ENCODE data around the gene CCDC183. TPM values are rescaled to one million over a fixed set of nuclear protein-coding genes. Genes with fewer than 3 reads are reported as not detected.

Gene CCDC183
- total and polyA plus RNA-seq, 4 donors = 0.38 to 4.6 (median 2.2) TPM

- Histone ChIP-seq H3K36me3 (ENCODE audit: control insufficient read depth in 4 of 4, insufficient read depth in 4 of 4, low read length in 4 of 4) (peaks cover 0 to 9% (median 2%) of the 10 kb centered on the region in 4 donors), H3K27me3 (ENCODE audit: control insufficient read depth in 3 of 3, insufficient read depth in 3 of 3, low read length in 2 of 3) (peaks cover 0 to 9% (median 4%) of the 10 kb centered on the region in 3 donors), H3K4me1 (ENCODE audit: control insufficient read depth in 5 of 5, insufficient read depth in 5 of 5, low read length in 5 of 5) (peaks cover 0 to 23% (median 9%) of the 10 kb centered on the region in 5 donors), H3K9me3 (ENCODE audit: control insufficient read depth in 4 of 4, insufficient read depth in 3 of 4, low read length in 3 of 4) (peaks cover 0 to 2% (median 0%) of the 10 kb centered on the region in 4 donors), H3K9ac (ENCODE audit: insufficient read depth in 1 of 2, low read length in 2 of 2) (no peak overlapping the region), H3K4me3 (no peak overlapping the region), H3K27ac (ENCODE audit: low read depth in 1 of 2, low read length in 1 of 2) (no peak overlapping the region)
- TF ChIP-seq CTCF (IDR thresholded peaks at IDR 0.05; ENCODE audit: control extremely low read depth, extremely low read depth) = no peak
- DNase-seq = peak in 1 of 3 donors; percentile 11
- WGBS, 2 donors = 88 to 93% methylated on average over 23 of the region's 23 CpGs
- no peak for ATAC-seq (ENCODE audit: insufficient read depth, low FRiP score)
Measured at GRCh38 chr9:136850866-136851775, 55.0 kb downstream of the CCDC183 start.

DNA sequence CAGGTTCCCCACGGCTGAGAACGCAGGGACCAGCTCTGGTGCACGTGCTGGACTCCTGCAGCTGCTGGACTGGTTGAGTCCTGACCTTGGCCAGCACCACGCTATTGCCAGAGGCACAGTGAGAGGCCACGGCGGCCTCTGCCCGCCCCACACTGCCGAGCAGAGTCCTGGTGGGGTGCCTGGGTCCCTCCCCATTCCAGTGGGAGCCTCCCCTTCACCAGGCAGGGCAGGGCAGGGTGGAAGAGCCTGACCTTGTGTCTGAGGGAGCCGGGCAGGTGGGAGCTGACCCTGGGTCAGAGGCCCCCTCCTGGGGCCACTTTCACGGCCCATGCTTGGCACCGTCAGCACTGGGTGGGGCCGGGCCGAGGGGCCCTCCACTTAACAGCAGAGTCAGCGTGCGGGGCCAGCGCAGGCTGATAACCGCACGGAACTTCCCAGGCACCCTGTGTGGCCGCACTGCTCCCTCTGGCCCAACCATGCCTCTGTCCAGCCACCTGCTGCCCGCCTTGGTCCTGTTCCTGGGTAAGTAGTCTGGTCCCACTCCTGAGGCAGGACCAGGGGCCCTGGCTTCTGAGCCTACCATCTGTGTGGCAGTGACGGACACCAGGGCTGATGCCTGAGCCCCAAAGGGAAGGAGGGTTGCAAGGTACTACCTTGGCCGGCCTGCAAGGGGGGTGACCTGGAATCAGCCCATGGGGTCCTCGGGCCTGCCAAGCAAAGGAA lies 56.0 kb downstream of the CCDC183 start, which contains the start of gene MAMDC4:
Gene MAMDC4 (plus strand): TSS at position 406 of the 723 bp plus-strand sequence. CDS start 71 bp downstream, at position 477.
- no peak for TF ChIP-seq CTCF (IDR thresholded peaks at IDR 0.05; ENCODE audit: control extremely low read depth, extremely low read depth)
- Histone ChIP-seq H3K9ac (ENCODE audit: insufficient read depth in 1 of 2, low read length in 2 of 2) (no peak within 1 kb of the TSS), H3K36me3 (ENCODE audit: control insufficient read depth in 4 of 4, insufficient read depth in 4 of 4, low read length in 4 of 4) (peaks cover 0 to 9% (median 2%) of the 10 kb centered on the region in 4 donors), H3K4me3 (no peak within 1 kb of the TSS), H3K4me1 (ENCODE audit: control insufficient read depth in 5 of 5, insufficient read depth in 5 of 5, low read length in 5 of 5) (peaks cover 0 to 23% (median 9%) of the 10 kb centered on the region in 5 donors), H3K9me3 (ENCODE audit: control insufficient read depth in 4 of 4, insufficient read depth in 3 of 4, low read length in 3 of 4) (no peaks in the 10 kb centered on the region), H3K27ac (ENCODE audit: low read depth in 1 of 2, low read length in 1 of 2) (no peak within 1 kb of the TSS), H3K27me3 (ENCODE audit: control insufficient read depth in 3 of 3, insufficient read depth in 3 of 3, low read length in 2 of 3) (peaks cover 0 to 5% (median 0%) of the 10 kb centered on the region in 3 donors)
- DNase-seq = peak in 1 of 3 donors; percentile 11
- ATAC-seq (ENCODE audit: insufficient read depth, low FRiP score) = no peak
- 82 to 87% methylated on average over 23 of the region's 23 CpGs for WGBS, 2 donors

DNA sequence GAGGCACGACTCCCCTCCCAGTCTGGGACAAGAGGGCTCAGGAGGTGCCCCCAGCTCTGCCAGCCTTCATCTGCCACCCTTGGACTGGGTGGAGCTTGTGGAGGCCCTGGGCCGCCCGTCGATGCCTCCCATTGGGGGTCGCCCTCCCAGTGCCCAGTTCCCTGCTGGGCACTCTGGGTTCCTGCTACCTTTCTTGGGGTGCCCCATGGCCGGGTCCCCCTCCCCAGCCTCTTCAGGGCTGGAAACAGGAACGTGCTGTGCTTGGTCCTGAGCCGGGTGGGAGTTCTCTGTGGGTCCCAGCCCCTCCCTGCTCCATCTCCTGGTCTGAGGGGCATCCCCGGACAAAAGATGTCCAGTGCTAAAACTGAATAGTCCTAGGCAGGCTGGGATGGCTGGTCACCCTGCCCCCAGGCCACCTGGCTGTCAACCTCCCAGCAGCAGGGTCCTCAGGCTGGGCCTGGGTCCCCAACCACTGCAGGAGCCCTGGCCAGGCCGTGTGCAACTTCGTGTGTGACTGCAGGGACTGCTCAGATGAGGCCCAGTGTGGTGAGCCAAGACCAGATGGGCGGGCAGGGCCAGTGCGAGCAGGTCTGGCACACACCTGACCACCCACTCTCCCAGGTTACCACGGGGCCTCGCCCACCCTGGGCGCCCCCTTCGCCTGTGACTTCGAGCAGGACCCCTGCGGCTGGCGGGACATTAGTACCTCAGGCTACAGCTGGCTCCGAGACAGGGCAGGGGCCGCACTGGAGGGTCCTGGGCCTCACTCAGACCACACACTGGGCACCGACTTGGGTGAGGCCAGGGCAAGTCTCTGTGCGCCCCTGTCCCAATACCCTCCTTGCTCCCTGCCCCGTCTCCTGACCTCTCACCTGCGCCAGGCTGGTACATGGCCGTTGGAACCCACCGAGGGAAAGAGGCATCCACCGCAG lies 56.8 kb downstream of the CCDC183 start:
- peaks cover 0 to 19% (median 6%) of the 10 kb centered on the region in 5 donors for H3K4me1 ChIP-seq (ENCODE audit: control insufficient read depth in 5 of 5, insufficient read depth in 5 of 5, low read length in 5 of 5)
- DNase-seq (peak in 1 of 3 donors; percentile 12), ATAC-seq (ENCODE audit: insufficient read depth, low FRiP score) (no peak)
- H3K27me3 ChIP-seq (ENCODE audit: control insufficient read depth in 3 of 3, insufficient read depth in 3 of 3, low read length in 2 of 3) = no peaks in the 10 kb centered on the region
- 89 to 90% methylated on average over 28 to 29 of the region's 29 CpGs for WGBS, 2 donors
- H3K4me3 ChIP-seq = no peak overlapping the region
- no peak overlapping the region for H3K9ac ChIP-seq (ENCODE audit: insufficient read depth in 1 of 2, low read length in 2 of 2)
- TF ChIP-seq CTCF (IDR thresholded peaks at IDR 0.05; ENCODE audit: control extremely low read depth, extremely low read depth) = no peak
- H3K27ac ChIP-seq (ENCODE audit: low read depth in 1 of 2, low read length in 1 of 2) = no peak overlapping the region
- peaks cover 0 to 9% (median 2%) of the 10 kb centered on the region in 4 donors for H3K36me3 ChIP-seq (ENCODE audit: control insufficient read depth in 4 of 4, insufficient read depth in 4 of 4, low read length in 4 of 4)
- H3K9me3 ChIP-seq (ENCODE audit: control insufficient read depth in 4 of 4, insufficient read depth in 3 of 4, low read length in 3 of 4) = no peaks in the 10 kb centered on the region

Measured in lung (tissue), 12 donors.